ENCODE data around the gene RAX.

- TF ChIP-seq, protein P1, sequence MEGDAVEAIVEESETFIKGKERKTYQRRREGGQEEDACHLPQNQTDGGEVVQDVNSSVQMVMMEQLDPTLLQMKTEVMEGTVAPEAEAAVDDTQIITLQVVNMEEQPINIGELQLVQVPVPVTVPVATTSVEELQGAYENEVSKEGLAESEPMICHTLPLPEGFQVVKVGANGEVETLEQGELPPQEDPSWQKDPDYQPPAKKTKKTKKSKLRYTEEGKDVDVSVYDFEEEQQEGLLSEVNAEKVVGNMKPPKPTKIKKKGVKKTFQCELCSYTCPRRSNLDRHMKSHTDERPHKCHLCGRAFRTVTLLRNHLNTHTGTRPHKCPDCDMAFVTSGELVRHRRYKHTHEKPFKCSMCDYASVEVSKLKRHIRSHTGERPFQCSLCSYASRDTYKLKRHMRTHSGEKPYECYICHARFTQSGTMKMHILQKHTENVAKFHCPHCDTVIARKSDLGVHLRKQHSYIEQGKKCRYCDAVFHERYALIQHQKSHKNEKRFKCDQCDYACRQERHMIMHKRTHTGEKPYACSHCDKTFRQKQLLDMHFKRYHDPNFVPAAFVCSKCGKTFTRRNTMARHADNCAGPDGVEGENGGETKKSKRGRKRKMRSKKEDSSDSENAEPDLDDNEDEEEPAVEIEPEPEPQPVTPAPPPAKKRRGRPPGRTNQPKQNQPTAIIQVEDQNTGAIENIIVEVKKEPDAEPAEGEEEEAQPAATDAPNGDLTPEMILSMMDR (optimal IDR thresholded peaks at IDR 0.05 in 1 of 3, IDR thresholded peaks at IDR 0.05 in 1 of 3, conservative IDR thresholded peaks at IDR 0.05 in 1 of 3; ENCODE audit: extremely low read depth in 1 of 3, insufficient read depth in 2 of 3, low read length in 3 of 3), result no peak
- TF ChIP-seq EZH2 (IDR thresholded peaks at IDR 0.05; ENCODE audit: low read length), result no peak
Observed at GRCh38 chr18:59220784-59221765, 52.2 kb downstream of the RAX start.

All from keratinocyte (primary cell).